Cardiac muscle cell (in vitro differentiated cells and primary cell): ENCODE measurements around the gene LRRC9. TPM values are rescaled to one million over a fixed set of nuclear protein-coding genes. Genes with fewer than 3 reads are reported as not detected.
A peak's percentile ranks its signal among the peaks of the same experiment; 100 is the strongest.
"Not testable (repeated sequence)": the region's sequence is repeated elsewhere in the genome, so short reads cannot be mapped to it uniquely, and the experiment has no call there.

Experiments used
- DNase-seq, 2 donors: peaks; one replicate each; pipeline versions ENCODE4 v3.0.0 to v3.0.0-alpha.2; 2010 to 2017; ENCODE audit warnings: low read depth in 1 of 2, low spot score in 1 of 2
- H3K27ac ChIP-seq: fragments of 200-600 bp; sonication (generic); 2 replicates; pipeline ENCODE4 v1.5.1; 2016
- H3K27me3 ChIP-seq: fragments of 200-600 bp; sonication (generic); 2 replicates; pipeline ENCODE4 v1.6.0; 2016; ENCODE audit warnings: control low read depth
- H3K36me3 ChIP-seq: fragments of 200-600 bp; sonication (generic); 2 replicates; pipeline ENCODE4 v1.5.1; 2016; ENCODE audit warnings: control low read depth
- H3K4me1 ChIP-seq: fragments of 200-600 bp; sonication (generic); 2 replicates; pipeline ENCODE4 v1.8.1; 2017; ENCODE audit warnings: low read depth, mild to moderate bottlenecking, mixed run types
- H3K4me3 ChIP-seq: fragments of 200-600 bp; sonication (generic); 2 replicates; pipeline ENCODE4 v1.5.1; 2016; ENCODE audit warnings: mild to moderate bottlenecking
- H3K9me3 ChIP-seq: fragments of 200-600 bp; sonication (generic); 2 replicates; pipeline ENCODE4 v1.5.1; 2017; ENCODE audit warnings: low read depth, mild to moderate bottlenecking, control low read depth
- polyA plus RNA-seq: library from polyadenylated mRNA; unstranded; fragments of >200 nt; fragmentation: Nextera tagmentation; extraction: Ambion mirVana; gene quantifications from 2 replicates; pipeline ENCODE4 v1.2.1, GENCODE V29; 2016
- total RNA-seq: library from RNA; depleted of rRNA; stranded (reverse); fragments of >200 nt; gene quantifications from 2 replicates; pipeline ENCODE4 v1.2.3, GENCODE V29; 2016
- TF ChIP-seq, protein P1 (sequence below): IDR thresholded peaks from 2 replicates; pipeline ENCODE4 v1.5.1; 2012; ENCODE audit warnings: low read depth, mild to moderate bottlenecking, low read length

The LRRC9 gene
- total and polyA plus RNA-seq, 2 experiments from 2014 or later: 0.24 to 1.2 TPM

DNA sequence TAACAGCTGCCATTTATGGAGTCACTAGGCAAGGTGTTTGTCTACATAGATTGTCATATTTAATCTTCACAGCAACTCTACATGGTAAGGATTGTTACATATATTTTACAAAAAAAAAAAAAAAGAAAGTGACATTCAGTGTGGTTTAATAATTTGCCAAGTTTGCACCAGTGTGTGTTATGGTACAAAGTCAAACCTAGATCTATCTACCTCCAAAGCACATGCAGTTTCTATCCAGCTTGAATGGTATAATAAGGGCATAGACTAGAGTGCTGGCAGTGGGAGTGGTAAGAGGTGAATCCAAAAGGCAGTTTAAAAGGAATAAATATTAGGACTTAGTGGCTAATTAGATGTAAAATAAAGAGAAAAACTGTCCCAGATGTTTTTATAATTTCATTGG is 105.6 kb downstream of the LRRC9 start:
- TF ChIP-seq, protein P1, sequence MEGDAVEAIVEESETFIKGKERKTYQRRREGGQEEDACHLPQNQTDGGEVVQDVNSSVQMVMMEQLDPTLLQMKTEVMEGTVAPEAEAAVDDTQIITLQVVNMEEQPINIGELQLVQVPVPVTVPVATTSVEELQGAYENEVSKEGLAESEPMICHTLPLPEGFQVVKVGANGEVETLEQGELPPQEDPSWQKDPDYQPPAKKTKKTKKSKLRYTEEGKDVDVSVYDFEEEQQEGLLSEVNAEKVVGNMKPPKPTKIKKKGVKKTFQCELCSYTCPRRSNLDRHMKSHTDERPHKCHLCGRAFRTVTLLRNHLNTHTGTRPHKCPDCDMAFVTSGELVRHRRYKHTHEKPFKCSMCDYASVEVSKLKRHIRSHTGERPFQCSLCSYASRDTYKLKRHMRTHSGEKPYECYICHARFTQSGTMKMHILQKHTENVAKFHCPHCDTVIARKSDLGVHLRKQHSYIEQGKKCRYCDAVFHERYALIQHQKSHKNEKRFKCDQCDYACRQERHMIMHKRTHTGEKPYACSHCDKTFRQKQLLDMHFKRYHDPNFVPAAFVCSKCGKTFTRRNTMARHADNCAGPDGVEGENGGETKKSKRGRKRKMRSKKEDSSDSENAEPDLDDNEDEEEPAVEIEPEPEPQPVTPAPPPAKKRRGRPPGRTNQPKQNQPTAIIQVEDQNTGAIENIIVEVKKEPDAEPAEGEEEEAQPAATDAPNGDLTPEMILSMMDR: no peak

DNA sequence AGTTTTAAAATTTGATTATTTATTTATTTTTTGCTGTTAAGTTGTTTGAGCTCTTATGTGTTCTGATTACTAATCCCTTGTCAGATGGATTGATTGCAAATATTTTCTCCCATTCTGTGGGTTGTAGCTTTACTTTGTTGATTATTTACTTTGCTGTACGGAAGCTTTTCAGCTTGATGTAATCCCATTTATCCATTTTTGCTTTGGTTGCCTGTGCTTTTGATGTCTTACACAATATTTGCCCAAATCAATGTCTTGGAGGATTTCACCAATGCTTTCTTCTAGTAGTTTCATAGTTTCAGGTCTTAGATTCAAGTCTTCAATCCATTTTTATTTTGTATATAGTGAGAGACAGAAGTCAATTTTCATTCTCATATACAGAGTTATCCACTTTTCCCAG is 115.2 kb downstream of the LRRC9 start:
- Histone ChIP-seq H3K36me3 (no peaks in the 10 kb centered on the region), H3K27ac (no peak overlapping the region), H3K4me1 (no peaks in the 10 kb centered on the region), H3K9me3 (no peaks in the 10 kb centered on the region), H3K4me3 (no peak overlapping the region), H3K27me3 (no peaks in the 10 kb centered on the region)
- no peak for DNase-seq
- TF ChIP-seq, protein P1: no peak

More for the DNA sequence above, 105.6 kb downstream of the LRRC9 start:
- Histone ChIP-seq H3K27ac (no peak overlapping the region), H3K9me3 (no peaks in the 10 kb centered on the region), H3K27me3 (peaks cover 2% of the 10 kb centered on the region), H3K4me3 (no peak overlapping the region), H3K36me3 (no peaks in the 10 kb centered on the region), H3K4me1 (no peaks in the 10 kb centered on the region)
- DNase-seq: no peak

DNA sequence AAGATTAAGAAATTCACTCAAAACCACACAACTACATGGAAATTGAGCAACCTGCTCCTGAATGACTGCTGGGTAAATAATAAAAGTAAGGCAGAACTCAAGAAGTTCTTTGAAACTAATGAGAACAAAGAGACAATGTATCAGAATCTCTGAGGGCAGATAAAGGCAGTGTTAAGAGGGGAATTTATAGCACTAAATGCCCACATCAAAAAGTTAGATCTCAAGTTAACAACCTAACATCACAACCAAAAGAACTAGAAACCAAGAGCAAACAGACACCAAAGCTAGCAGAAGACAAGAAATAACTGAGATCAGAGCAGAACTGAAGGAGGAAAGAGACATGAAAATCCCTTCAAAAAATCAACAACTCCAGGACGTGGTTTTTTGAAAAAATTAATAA is 128.0 kb downstream of the LRRC9 start:
- H3K4me1 ChIP-seq, H3K4me3 ChIP-seq, DNase-seq, H3K27me3 ChIP-seq, H3K36me3 ChIP-seq, H3K27ac ChIP-seq, H3K9me3 ChIP-seq: not testable (repeated sequence)

DNA sequence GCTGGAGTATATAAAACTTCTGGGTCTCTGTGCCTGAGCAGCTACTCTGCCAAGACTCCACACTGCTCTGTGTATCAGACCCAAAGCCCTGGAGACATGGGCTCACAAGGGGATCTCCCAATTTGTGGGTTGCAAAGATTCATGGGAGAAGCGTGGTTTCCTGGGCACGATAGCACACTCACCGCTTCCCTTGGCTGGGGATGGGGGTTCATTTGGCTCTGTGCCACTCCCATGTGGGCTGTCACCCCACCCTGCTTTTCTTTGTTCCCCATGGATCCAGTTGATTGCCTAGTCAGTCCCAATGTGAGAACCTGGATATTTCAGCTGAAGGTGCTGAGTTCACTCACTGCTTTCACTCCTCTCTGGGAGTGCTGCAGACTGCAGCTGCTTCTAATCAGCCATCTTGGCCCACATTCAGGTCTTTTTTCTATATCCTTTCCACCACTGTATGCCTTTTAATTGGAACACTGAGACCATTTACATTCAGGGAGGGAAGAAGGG is 131.8 kb downstream of the LRRC9 start:
- H3K36me3 ChIP-seq: no peaks in the 10 kb centered on the region
- TF ChIP-seq, protein P1: no peak
- H3K4me1 ChIP-seq: no peaks in the 10 kb centered on the region
- H3K9me3 ChIP-seq: no peaks in the 10 kb centered on the region
- no peaks in the 10 kb centered on the region for H3K27me3 ChIP-seq
- H3K27ac ChIP-seq: no peak overlapping the region
- H3K4me3 ChIP-seq: no peak overlapping the region
- peak in 1 of 2 donors; percentile 67 for DNase-seq

DNA sequence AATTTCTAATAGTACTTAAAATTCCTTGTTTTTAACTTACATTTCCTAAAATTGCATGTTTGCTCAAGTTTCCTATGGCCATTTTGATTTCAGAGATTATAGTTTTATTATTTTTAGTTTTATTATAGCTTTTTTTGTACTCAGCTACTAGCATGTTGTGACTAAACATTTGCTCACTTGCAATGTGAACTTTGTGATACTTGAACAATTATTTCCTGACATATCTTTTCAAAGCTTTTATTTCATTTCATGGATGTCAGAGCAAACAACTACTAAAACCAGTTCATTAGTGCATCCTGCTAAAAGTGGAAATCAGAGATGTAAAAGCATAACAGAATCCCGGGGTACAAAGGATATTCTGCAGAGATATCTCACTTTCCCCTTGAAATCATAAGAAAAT is 138.1 kb downstream of the LRRC9 start:
- no peaks in the 10 kb centered on the region for H3K4me1 ChIP-seq
- no peaks in the 10 kb centered on the region for H3K36me3 ChIP-seq
- H3K27ac ChIP-seq: no peak overlapping the region
- H3K4me3 ChIP-seq: no peak overlapping the region
- TF ChIP-seq, protein P1: no peak
- H3K9me3 ChIP-seq: no peaks in the 10 kb centered on the region
- DNase-seq: no peak
- no peaks in the 10 kb centered on the region for H3K27me3 ChIP-seq

DNA sequence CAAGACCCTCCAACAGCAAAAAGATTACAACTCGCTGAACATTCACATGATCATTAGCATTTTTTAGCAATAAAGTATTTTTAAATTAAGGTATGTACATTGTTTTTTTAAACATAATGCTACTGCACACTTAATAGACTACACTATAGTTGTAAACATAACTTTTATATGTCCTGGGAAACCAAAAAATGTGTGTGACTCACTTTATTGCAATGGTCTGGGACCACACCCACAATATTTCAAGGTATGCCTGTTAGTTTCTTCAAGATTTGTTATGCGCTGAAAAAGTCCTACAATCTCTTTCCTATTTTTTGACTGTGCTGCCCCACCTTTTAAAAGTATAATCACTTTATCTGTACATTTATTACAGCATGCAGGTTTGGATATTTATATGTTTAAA is 141.4 kb downstream of the LRRC9 start:
- TF ChIP-seq, protein P1: no peak
- Histone ChIP-seq H3K9me3 (no peaks in the 10 kb centered on the region), H3K27me3 (no peaks in the 10 kb centered on the region), H3K4me1 (no peaks in the 10 kb centered on the region), H3K36me3 (no peaks in the 10 kb centered on the region), H3K4me3 (no peak overlapping the region), H3K27ac (no peak overlapping the region)
- DNase-seq: no peak
